Activated CD8-positive, alpha-beta memory T cell treated with anti-CD3 and anti-CD28 coated beads for 36 hours (primary cell): ENCODE results near the gene AHSG. TPM values are rescaled to one million over a fixed set of nuclear protein-coding genes. Genes with fewer than 3 reads are reported as not detected.
"Not testable (repeated sequence)": the region's sequence is repeated elsewhere in the genome, so short reads cannot be mapped to it uniquely, and the experiment has no call there.

Experiments used
- CTCF ChIA-PET: fragments of 350-600 bp; sonication (Branson Sonifier 250); formaldehyde crosslinking; loops from one replicate; lab custom pipeline; 2021; ENCODE audit warnings: antibody characterized with exemption; lab: Charles Lee
- POLR2A ChIA-PET: fragments of 350-600 bp; sonication (Branson Sonifier 250); formaldehyde crosslinking; loops from one replicate; lab custom pipeline; 2021; ENCODE audit warnings: antibody characterized with exemption; lab: Charles Lee
- total RNA-seq, 2 experiments: library from RNA; stranded (reverse); gene quantifications; one replicate each; pipeline ENCODE4 v1.2.3, GENCODE V29; 2021

Gene AHSG, protein sequence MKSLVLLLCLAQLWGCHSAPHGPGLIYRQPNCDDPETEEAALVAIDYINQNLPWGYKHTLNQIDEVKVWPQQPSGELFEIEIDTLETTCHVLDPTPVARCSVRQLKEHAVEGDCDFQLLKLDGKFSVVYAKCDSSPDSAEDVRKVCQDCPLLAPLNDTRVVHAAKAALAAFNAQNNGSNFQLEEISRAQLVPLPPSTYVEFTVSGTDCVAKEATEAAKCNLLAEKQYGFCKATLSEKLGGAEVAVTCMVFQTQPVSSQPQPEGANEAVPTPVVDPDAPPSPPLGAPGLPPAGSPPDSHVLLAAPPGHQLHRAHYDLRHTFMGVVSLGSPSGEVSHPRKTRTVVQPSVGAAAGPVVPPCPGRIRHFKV
- not detected for total RNA-seq

DNA sequence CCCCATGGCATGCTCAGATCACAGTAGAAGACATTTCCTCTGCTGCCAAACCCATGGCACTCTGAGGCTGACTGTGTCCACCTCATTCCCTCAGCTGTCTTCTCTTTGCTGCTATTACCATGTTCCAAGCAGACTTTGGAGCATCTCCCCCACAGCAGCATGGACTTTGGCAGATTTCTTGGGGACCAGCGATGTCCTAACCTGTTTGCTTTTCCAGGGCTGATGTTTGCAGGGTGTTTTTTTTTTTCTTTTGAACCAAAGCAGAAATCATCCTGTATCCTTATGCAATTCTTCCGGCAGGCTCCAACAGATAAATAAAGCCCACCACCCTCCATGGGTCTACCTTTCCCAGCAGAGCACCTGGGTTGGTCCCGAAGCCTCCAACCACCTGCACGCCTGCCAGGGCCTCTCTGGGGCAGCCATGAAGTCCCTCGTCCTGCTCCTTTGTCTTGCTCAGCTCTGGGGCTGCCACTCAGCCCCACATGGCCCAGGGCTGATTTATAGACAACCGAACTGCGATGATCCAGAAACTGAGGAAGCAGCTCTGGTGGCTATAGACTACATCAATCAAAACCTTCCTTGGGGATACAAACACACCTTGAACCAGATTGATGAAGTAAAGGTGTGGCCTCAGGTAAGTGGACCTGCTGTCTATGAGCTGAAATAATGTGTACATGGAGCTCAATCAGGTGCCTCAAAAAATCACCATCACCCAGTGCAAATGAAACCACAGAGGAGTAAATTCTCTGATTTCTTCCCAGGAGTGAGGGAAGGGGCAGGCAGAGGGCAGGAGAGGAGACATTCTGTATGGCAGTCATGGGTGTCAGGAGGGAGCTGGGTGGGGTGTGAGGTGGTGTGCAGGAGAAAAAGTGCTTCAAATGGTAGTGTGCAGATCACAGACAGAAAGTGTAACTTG lies at the start of gene AHSG:
AHSG (plus strand) TSS at position 340 of the 916 bp plus-strand sequence; CDS start at position 422, 82 bp downstream.
- CTCF ChIA-PET, result interaction anchor here (1.6 kb wide), 1 partner anchor 20 kb away, joined by 4 read pairs; no protein-coding TSS in a partner anchor
- POLR2A ChIA-PET, result no interaction called here

DNA sequence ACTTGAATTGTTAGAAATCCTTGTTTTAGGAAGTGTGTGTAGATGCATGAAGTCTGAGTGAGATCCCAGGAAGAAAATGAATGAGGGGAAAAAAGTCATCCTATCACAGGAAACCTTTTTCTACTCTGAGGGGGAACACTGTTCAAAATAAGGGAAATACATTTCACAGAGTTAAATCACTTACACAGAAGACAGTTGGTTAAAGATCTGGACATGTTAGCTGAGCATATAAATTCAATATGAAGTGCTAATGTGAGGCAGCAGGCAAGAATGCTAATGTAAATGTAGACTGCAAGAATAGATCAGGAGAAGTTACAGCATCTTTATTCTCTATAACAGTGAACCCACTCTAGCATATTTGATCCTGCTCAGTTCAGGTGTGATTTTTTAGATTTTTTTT lies 48.3 kb upstream of the AHSG start:
- CTCF ChIA-PET, result no interaction called here
- POLR2A ChIA-PET, result no interaction called here

DNA sequence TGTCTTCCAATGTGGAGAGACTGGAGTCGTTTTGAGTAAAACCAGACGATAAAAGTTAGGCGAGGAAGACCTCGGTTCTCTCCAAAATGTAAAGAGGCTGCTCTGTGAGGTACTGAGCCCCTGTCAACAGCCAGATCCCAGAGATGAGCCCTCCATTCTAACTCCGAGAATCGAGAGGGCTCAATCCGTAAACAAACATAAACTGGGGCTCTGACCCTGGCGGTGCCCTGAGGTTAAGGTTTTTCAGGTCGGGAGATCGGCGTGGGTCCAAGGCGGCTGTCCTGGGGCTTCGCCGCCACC lies 46.1 kb upstream of the AHSG start:
- ChIA-PET CTCF (interaction anchor here (1.3 to 1.4 kb wide), 2 partner anchors 50 to 217 kb away, joined by 3 to 4 read pairs; partner anchors contain the start of gene EIF4A2), POLR2A (interaction anchor here (0.5 to 1.6 kb wide), 3 partner anchors 223 to 630 kb away, joined by 3 to 5 read pairs (median 3); partner anchors contain the start of gene TRA2B)

DNA sequence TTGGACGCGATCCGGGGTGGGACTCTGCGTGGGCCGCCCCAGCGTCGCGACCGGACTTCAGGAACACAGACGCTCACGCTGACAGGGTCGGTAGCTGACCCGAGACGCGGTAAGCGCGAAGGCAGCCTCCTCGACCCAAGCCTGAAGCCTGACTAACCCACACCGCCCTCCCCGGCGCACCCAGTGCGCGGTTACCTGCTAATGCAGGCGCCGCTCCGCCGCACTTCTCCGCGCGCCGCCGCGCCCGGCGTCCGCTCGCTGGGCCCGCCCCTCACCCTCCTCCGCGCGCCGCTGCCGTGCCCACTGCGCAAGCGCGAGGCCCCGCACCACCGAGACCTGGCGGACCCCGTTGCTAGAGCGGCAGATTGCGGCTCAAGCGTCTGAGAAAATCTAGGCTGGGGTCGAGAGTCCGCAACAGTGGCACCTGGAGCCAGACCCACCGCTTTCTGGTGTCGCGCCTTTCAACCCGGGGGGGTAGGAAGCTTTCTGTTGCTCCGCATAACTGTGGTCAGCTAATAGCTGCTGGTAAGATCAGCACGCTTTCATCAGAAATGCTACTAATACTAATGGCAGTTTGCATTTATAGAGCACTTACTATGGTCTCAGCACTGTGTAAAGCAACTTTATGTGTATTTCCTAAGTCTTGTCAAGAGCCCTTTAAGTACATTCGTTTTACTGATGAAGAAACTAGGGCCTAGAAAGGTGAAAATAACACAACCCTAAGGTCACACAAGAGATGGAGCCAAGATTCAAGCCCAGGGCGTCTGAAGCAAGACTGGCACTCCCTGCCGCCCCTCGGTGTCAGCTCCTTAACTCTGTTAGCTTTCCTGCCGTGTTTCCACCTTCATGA lies 45.6 kb upstream of the AHSG start, which contains the start of gene TBCCD1:
TBCCD1 (minus strand) TSS at position 268 of the 850 bp plus-strand sequence. CDS start 3,010 bp downstream, outside the sequence.
- ChIA-PET POLR2A (interaction anchor here (0.5 to 1.6 kb wide), 6 partner anchors 30 to 655 kb away, joined by 3 to 7 read pairs (median 4); partner anchors contain the start of gene TRA2B), CTCF (interaction anchor here (1.3 to 1.4 kb wide), 2 partner anchors 50 to 216 kb away, joined by 3 to 4 read pairs; partner anchors contain the start of gene EIF4A2)

DNA sequence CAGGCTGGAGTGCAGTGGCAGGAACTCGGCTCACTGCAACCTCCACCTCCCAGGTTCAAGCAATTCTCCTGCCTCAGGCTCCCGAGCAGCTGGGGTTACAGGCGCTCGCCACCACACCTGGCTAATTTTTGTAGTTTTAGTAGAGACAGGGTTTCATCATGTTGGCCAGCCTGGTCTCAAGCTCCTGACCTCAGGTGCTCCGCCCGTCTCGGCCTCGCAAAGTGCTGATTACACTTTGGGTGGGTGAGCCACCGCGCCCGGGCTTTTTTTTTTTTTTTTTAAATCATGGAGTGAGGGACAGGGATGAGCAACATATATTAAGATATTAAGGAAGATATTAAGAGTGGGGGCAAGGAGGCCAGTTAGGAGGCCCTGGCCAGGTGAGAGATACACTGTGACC lies 43.5 kb upstream of the AHSG start:
- ChIA-PET POLR2A (interaction anchor here (0.6 to 4.2 kb wide), 6 partner anchors 214 to 638 kb away, joined by 4 to 20 read pairs (median 7); partner anchors contain the start of genes EIF4A2 and TRA2B), CTCF (interaction anchor here (0.7 to 3.3 kb wide), 3 partner anchors 30 to 580 kb away, joined by 4 to 18 read pairs (median 5); no protein-coding TSS in a partner anchor)

DNA sequence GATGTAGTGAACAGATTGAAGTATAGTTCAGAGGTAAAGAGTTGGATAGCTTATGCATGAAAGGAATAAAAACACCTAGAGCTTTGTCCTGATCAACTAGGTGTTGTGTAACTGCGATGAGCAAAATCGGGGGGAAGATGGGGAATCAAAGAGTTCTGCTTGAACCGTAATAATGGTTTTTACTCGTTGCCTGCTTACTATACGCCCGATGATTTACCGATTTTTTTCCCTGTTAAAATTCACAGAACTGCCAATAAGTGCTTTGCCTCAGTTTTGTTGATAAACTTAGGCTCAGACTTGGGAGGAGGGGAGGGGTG lies 43.1 kb upstream of the AHSG start:
- POLR2A ChIA-PET, result interaction anchor here (0.6 to 4.2 kb wide), 10 partner anchors 138 to 984 kb away, joined by 3 to 20 read pairs (median 6); partner anchors contain the start of genes EIF4A2, SENP2 and TRA2B
- CTCF ChIA-PET, result interaction anchor here (1.3 to 3.3 kb wide), 2 partner anchors 46 to 626 kb away, joined by 3 to 18 read pairs; no protein-coding TSS in a partner anchor

DNA sequence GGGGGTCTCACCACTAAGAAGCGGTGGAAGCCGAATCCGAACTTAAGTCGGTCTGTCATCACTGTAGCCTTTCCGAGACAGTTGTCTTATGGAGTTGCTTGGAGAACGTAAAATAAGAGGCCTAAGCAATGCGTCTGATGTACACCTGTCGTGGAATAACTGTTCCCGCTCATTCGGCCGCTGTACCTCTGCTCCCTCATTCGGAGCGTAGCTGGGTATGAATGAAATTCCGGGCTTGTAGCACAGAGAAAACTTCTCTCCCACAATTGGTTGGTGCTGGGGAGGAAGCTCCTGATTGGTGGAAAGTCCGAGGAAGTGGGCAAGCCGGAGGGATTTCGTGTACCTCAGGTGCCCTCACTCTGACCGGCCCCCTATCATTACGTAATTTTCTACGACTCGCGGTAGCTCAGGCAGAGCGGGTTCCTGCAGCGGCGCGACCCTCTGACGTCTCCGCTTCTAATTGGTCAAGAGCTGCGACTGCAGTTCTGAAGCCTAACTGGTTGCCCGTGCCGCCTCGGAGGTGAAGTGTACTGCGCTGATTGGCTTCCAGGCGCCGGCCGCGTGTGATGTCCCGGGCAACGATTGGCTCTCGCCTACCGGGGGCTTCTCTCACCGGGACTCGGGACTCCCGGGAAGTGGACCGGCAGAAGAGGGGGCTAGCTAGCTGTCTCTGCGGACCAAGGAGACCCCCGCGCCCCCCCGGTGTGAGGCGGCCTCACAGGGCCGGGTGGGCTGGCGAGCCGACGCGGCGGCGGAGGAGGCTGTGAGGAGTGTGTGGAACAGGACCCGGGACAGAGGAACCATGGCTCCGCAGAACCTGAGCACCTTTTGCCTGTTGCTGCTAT lies 42.5 kb upstream of the AHSG start, which contains the start of gene DNAJB11:
DNAJB11 (plus strand) TSS at position 625 of the 845 bp plus-strand sequence; CDS start at position 803, 178 bp downstream.
- CTCF ChIA-PET, result interaction anchor here (1.3 to 3.3 kb wide), 2 partner anchors 45 to 627 kb away, joined by 3 to 18 read pairs; no protein-coding TSS in a partner anchor
- POLR2A ChIA-PET, result interaction anchor here (0.5 to 4.2 kb wide), 14 partner anchors 47 to 984 kb away, joined by 3 to 20 read pairs (median 5); partner anchors contain the start of genes EIF4A2, SENP2 and TRA2B

DNA sequence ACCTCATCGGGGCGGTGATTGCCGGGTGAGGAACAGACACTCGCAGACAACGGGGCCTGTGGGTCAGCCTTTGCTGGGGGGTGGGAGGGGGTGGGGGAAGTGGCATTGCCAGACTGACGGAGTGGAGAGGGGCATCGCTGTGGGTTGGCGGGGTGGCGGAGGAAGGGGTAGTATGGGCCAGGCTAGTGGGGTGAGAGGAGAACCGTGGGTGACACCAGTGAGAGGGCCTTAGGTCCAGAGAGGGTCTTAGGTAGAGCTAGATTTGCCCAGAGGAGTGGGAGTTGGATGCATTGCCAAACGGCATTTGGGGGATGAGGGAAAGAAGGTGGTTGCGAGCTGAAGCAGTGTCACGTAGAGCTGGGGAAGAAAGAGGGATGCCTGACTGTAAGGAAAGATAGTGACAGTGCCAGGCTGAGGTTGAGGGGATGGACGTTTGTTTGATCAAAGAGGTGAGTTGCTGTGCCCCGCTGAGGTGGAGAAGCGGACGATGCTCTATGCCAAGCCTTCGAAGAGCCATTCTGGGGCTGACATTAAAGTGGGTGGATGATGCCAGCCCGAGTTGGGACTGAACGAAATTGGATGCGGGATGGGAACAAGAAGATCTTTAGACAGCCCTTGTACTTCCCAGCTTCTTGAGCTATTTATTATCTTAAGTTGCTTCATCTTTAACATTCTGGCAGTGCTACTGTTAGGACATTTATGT lies 41.8 kb upstream of the AHSG start:
- CTCF ChIA-PET, result interaction anchor here (1.3 to 3.3 kb wide), 2 partner anchors 45 to 628 kb away, joined by 3 to 18 read pairs; no protein-coding TSS in a partner anchor

DNA sequence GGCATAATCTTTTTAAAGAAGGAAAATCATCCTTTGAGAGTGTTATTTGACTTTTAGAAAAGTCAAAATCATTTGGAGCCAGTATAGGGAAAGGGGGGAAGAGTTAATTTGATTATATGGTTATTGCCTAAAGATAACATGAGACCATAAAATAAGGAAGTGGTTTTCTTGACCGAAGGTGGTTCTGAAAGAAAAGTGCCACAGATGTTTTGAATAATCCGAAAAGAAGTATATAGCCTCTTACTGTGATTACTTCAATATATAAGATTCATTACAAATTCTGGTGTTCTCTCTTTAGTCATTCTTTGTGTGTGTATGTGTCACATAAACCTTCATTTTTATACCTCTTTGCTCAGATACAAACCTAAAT lies 41.2 kb upstream of the AHSG start:
- POLR2A ChIA-PET, result interaction anchor here (1.5 to 4.2 kb wide), 4 partner anchors 46 to 634 kb away, joined by 3 to 20 read pairs (median 10); partner anchors contain the start of genes EIF4A2 and TRA2B

More for the DNA sequence above, 41.8 kb upstream of the AHSG start:
- POLR2A ChIA-PET, result interaction anchor here (0.5 to 4.2 kb wide), 9 partner anchors 25 to 985 kb away, joined by 3 to 20 read pairs (median 4); partner anchors contain the start of genes EIF4A2, SENP2 and TRA2B

DNA sequence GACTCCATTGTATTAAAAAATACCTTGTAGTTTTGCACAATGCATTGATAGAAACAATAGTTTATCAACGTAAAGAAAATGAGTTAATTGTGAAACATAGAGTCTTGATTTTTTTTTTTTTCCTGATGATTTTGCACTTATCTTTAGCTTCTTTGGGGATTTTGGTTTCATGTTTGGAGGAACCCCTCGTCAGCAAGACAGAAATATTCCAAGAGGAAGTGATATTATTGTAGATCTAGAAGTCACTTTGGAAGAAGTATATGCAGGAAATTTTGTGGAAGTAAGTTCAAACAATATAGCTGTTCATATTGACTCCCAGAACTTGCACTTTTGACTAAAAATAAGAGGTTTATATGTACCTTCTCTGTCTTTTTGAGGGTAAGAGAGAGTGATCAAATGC lies 35.3 kb upstream of the AHSG start:
- CTCF ChIA-PET, result no interaction called here
- POLR2A ChIA-PET, result no interaction called here

More for the DNA sequence above, 41.2 kb upstream of the AHSG start:
- CTCF ChIA-PET, result interaction anchor here (1.5 to 3.3 kb wide), 2 partner anchors 32 to 44 kb away, joined by 5 to 18 read pairs; no protein-coding TSS in a partner anchor

DNA sequence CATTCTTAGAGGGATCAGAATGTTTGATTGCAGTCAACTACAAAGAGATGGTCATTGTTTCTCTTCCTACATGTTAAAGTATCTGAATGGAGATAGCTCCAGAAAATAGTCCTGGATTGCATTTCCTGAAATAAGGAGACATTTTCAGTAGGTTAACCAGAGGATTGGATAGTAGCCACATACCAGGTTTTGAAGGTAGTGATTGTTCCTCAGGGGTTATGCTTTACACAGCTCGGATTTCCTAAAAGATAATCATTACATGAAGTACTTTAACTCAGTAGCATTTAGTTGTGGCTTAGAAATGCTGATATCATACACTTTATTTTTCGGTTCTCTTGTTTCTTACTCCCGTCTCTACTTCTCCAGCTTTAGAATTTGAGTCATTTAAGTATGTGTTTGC lies 32.1 kb upstream of the AHSG start:
- ChIA-PET CTCF (no interaction called here), POLR2A (no interaction called here)

DNA sequence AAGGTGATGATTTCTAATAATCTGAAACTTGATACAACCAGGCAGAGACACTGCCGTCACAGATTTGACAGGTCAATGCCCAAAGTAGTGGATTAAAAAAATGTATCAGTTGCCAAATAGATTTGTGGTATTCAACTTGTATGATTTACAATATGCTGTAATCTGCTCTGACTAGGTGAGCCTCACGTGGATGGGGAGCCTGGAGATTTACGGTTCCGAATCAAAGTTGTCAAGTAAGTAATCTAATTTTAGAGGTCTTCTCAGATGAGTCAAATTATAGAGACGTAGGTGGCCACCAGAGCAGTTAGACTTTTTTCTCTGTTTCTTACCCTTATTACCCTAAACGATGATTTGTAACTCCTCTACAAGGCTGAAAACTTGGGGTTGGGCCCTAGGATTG lies 30.3 kb upstream of the AHSG start:
- ChIA-PET CTCF (interaction anchor here (0.9 kb wide), 1 partner anchor 34 kb away, joined by 3 read pairs; no protein-coding TSS in a partner anchor), POLR2A (no interaction called here)

DNA sequence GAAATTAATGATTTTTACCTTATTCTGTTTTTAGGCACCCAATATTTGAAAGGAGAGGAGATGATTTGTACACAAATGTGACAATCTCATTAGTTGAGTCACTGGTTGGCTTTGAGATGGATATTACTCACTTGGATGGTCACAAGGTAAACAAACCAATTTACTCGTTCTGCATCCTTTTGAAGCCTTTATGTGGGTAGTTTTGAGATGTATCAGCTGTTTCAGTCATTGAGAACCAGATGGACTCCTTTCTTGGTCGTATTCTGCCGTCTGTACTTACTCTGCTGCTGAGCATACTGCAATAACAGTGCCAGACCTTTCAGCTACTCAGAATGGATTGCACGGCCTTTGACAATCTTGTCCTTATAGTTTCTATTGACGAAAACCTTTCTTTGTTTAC lies 29.0 kb upstream of the AHSG start:
- ChIA-PET CTCF (interaction anchor here (0.8 kb wide), 1 partner anchor 31 kb away, joined by 4 read pairs; no protein-coding TSS in a partner anchor), POLR2A (interaction anchor here (0.7 kb wide), 1 partner anchor 199 kb away, joined by 3 read pairs; the partner anchor contains the start of gene EIF4A2)

DNA sequence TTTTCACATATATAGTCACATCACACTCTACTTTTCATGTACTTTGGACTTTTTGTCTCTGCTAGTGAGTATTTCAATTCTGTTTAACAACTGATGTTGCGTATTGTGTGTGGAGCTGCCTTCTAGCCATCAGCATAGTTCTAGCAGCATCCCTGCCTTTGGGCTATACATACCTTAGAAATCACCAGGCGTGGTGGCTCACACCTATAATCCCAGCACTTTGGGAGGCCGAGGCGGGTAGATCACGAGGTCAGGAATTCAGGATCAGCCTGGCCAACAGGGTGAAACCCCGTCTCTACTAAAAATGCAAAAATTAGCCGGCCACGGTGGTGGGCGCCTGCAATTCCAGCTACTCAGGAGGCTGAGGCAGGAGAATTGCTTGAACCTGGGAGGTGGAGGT lies 26.6 kb upstream of the AHSG start:
- CTCF ChIA-PET, result interaction anchor here (1.2 to 1.5 kb wide), 2 partner anchors 29 to 66 kb away, joined by 3 read pairs; no protein-coding TSS in a partner anchor

DNA sequence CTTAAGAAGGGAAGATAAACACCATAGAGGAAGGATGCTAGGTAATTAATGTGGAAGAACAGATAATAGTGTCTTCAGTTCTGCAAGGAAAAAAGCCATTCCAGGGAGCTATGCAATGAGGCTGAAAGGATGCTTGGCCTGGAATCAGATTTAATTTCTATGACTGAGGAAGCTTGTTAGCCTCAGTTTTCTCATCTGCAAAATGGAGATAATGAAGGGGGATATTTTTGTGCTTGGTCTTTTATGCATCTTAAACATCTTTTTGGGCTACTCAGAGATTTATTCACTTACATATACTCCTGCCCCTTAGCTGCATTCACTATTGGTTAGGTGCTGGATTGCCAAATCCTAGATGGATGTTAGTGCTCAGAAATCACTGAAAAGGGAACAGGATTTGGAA lies 25.7 kb upstream of the AHSG start:
- ChIA-PET POLR2A (interaction anchor here (0.8 kb wide), 1 partner anchor 203 kb away, joined by 4 read pairs; no protein-coding TSS in a partner anchor), CTCF (interaction anchor here (1.2 to 1.5 kb wide), 2 partner anchors 28 to 65 kb away, joined by 3 read pairs; no protein-coding TSS in a partner anchor)

More for the DNA sequence above, 26.6 kb upstream of the AHSG start:
- POLR2A ChIA-PET, result not testable (repeated sequence)

DNA sequence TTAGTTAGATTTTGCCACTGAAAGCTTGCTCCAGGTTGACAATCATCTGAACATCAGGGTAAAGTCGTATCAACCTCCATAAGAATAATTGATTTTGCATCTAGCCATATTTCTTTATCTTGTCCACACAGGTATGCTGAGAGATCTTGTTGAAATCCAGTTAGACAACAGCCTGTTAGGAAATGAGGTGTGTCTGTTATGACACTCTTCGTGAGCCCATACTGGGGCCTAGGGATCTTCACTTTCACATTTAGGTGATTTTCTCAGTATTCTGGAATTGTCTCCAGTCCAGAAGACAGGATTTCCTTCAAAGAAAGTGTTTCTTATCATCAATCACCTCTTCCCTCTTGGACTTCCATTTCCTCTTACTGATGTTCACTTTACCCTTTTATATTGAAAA lies 24.2 kb upstream of the AHSG start:
- ChIA-PET POLR2A (no interaction called here), CTCF (no interaction called here)
